H9 (cell line): ENCODE results near the gene FAM216A. TPM values are rescaled to one million over a fixed set of nuclear protein-coding genes. Genes with fewer than 3 reads are reported as not detected.
"Not testable (repeated sequence)": the region's sequence is repeated elsewhere in the genome, so short reads cannot be mapped to it uniquely, and the experiment has no call there.

Experiments used
- DNase-seq: peaks from one replicate; pipeline ENCODE4 v3.0.0-alpha.2; 2017
- H2AFZ ChIP-seq: one replicate; pipeline ENCODE4 v1.6.1; 2013; ENCODE audit warnings: mild to moderate bottlenecking, low read length, control low read depth, moderate library complexity
- H2AK5ac ChIP-seq: 2 replicates; pipeline ENCODE4 v1.6.1; 2013; ENCODE audit warnings: low read length, control low read depth, mixed read lengths; ENCODE audit not compliant: insufficient read length
- H2BK120ac ChIP-seq: one replicate; pipeline ENCODE4 v1.6.1; 2013; ENCODE audit warnings: low read depth, mild to moderate bottlenecking, low read length, control low read depth, inconsistent platforms; ENCODE audit not compliant: poor library complexity, severe bottlenecking
- H2BK12ac ChIP-seq: 2 replicates; pipeline ENCODE4 v1.6.1; 2013; ENCODE audit warnings: low read length, control low read depth, mixed read lengths, low read depth; ENCODE audit not compliant: insufficient read length
- H2BK15ac ChIP-seq: 2 replicates; pipeline ENCODE4 v1.6.1; 2013; ENCODE audit warnings: low read depth, low read length, control low read depth
- H2BK20ac ChIP-seq: one replicate; pipeline ENCODE4 v1.6.1; 2013; ENCODE audit warnings: low read depth, mild to moderate bottlenecking, low read length, control low read depth, inconsistent platforms; ENCODE audit not compliant: poor library complexity, severe bottlenecking
- H2BK5ac ChIP-seq: 2 replicates; pipeline ENCODE4 v1.6.1; 2013; ENCODE audit warnings: low read length, control low read depth, mixed read lengths; ENCODE audit not compliant: insufficient read length
- H3K14ac ChIP-seq: 2 replicates; pipeline ENCODE4 v1.6.1; 2013; ENCODE audit warnings: low read length, control low read depth; ENCODE audit not compliant: insufficient read depth
- H3K18ac ChIP-seq: 2 replicates; pipeline ENCODE4 v1.6.1; 2013; ENCODE audit warnings: low read depth, mild to moderate bottlenecking, mixed read lengths, low read length, control low read depth; ENCODE audit not compliant: insufficient read length
- H3K23ac ChIP-seq: 2 replicates; pipeline ENCODE4 v1.6.1; 2013; ENCODE audit warnings: low read length, control low read depth, mixed read lengths, low read depth; ENCODE audit not compliant: insufficient read length
- H3K23me2 ChIP-seq: 2 replicates; pipeline ENCODE4 v1.6.1; 2013; ENCODE audit warnings: low read depth, mild to moderate bottlenecking, mixed read lengths, low read length, control low read depth; ENCODE audit not compliant: insufficient read length, poor library complexity, severe bottlenecking
- H3K27ac ChIP-seq: 2 replicates; pipeline ENCODE4 v1.5.1; 2013; ENCODE audit warnings: low read length, control low read depth, mixed read lengths, low read depth; ENCODE audit not compliant: insufficient read length
- H3K27me3 ChIP-seq: 2 replicates; pipeline ENCODE4 v1.6.1; 2013; ENCODE audit warnings: low read length, control low read depth, inconsistent platforms; ENCODE audit not compliant: insufficient read depth
- H3K4ac ChIP-seq: 2 replicates; pipeline ENCODE4 v1.6.1; 2013; ENCODE audit warnings: low read depth, mild to moderate bottlenecking, control low read depth, inconsistent platforms, low read length, moderate library complexity
- H3K4me1 ChIP-seq: 2 replicates; pipeline ENCODE4 v1.6.1; 2013; ENCODE audit warnings: low read length, control low read depth, inconsistent platforms; ENCODE audit not compliant: insufficient read depth
- H3K4me2 ChIP-seq: 2 replicates; pipeline ENCODE4 v1.6.1; 2013; ENCODE audit warnings: low read length, control low read depth, mixed read lengths; ENCODE audit not compliant: insufficient read length, insufficient read depth
- H3K56ac ChIP-seq: 2 replicates; pipeline ENCODE4 v1.6.1; 2013; ENCODE audit warnings: low read depth, mild to moderate bottlenecking, mixed read lengths, low read length, control low read depth; ENCODE audit not compliant: insufficient read length
- H3K79me1 ChIP-seq: 2 replicates; pipeline ENCODE4 v1.6.1; 2013; ENCODE audit warnings: low read depth, mild to moderate bottlenecking, moderate library complexity, low read length, control low read depth, inconsistent platforms; ENCODE audit not compliant: insufficient read depth, poor library complexity, severe bottlenecking
- H3K79me2 ChIP-seq: 2 replicates; pipeline ENCODE4 v1.6.1; 2013; ENCODE audit warnings: low read length, control low read depth, inconsistent platforms; ENCODE audit not compliant: insufficient read depth
- H3K9ac ChIP-seq: 2 replicates; pipeline ENCODE4 v1.6.1; 2013; ENCODE audit warnings: low read length, control low read depth, mixed read lengths; ENCODE audit not compliant: insufficient read length; ENCODE audit errors: extremely low read depth
- H3K9me3 ChIP-seq: one replicate; pipeline ENCODE4 v1.6.1; 2013; ENCODE audit warnings: low read depth, low read length, inconsistent platforms; ENCODE audit not compliant: control insufficient read depth
- H3T11ph ChIP-seq: one replicate; pipeline ENCODE4 v1.6.1; 2013; ENCODE audit warnings: mild to moderate bottlenecking, low read length, control low read depth, inconsistent platforms
- H4K20me1 ChIP-seq: one replicate; pipeline ENCODE4 v1.6.1; 2013; ENCODE audit not compliant: control insufficient read depth, insufficient read length, insufficient read depth
- H4K5ac ChIP-seq: 2 replicates; pipeline ENCODE4 v1.6.1; 2013; ENCODE audit warnings: low read depth, mild to moderate bottlenecking, mixed read lengths, low read length, control low read depth; ENCODE audit not compliant: insufficient read length
- H4K8ac ChIP-seq: replicated peaks from 2 replicates; pipeline ENCODE4 v1.6.1; 2013; ENCODE audit warnings: low read length, control low read depth, mixed read lengths, low read depth; ENCODE audit not compliant: insufficient read length
- H4K91ac ChIP-seq: 2 replicates; pipeline ENCODE4 v1.6.1; 2013; ENCODE audit warnings: low read depth, mild to moderate bottlenecking, moderate library complexity, mixed read lengths, low read length, control low read depth; ENCODE audit not compliant: insufficient read length
- H3K27ac Mint-ChIP-seq, 3 experiments: 2 replicates in 2 of 3; 3 replicates in 1 of 3; pipeline ENCODE4 v1.8.0; 2020 to 2021; ENCODE audit warnings: mixed read lengths in 3 of 3, mild to moderate bottlenecking in 1 of 3, moderate library complexity in 1 of 3
- H3K27me3 Mint-ChIP-seq: 2 replicates; pipeline ENCODE4 v1.8.0; 2021; ENCODE audit warnings: low read depth, mild to moderate bottlenecking, moderate library complexity, mixed read lengths
- H3K36me3 Mint-ChIP-seq, 3 experiments: 2 replicates in 2 of 3; 3 replicates in 1 of 3; pipeline ENCODE4 v1.8.0; 2020 to 2021; ENCODE audit warnings: low read depth in 3 of 3, mixed read lengths in 3 of 3; ENCODE audit not compliant: insufficient read depth in 1 of 3
- H3K4me1 Mint-ChIP-seq, 2 experiments: 2 replicates each; pipeline ENCODE4 v1.8.0; 2020; ENCODE audit warnings: mixed read lengths in 2 of 2
- H3K4me3 Mint-ChIP-seq, 2 experiments: 2 replicates in 1 of 2; 3 replicates in 1 of 2; pipeline ENCODE4 v1.8.0; 2020 to 2021; ENCODE audit warnings: mild to moderate bottlenecking in 2 of 2, mixed read lengths in 2 of 2, moderate library complexity in 1 of 2
- H3K9me3 Mint-ChIP-seq, 2 experiments: 2 replicates in 1 of 2; 3 replicates in 1 of 2; pipeline ENCODE4 v1.8.0; 2020; ENCODE audit warnings: mild to moderate bottlenecking in 2 of 2, mixed read lengths in 2 of 2, moderate library complexity in 1 of 2
- WGBS: extraction: QIAGEN DNeasy Blood & Tissue Kit; methylation state at CpG from one replicate; pipeline ENCODE4 v1.1.7; 2013; ENCODE audit warnings: missing lambda C conversion rate, low lambda C conversion rate, mixed read lengths; ENCODE audit not compliant: insufficient read length; ENCODE audit errors: extremely low coverage; 5-methylcytosine and 5-hydroxymethylcytosine counted together
- total RNA-seq: library from RNA; stranded (reverse); gene quantifications from 2 replicates; pipeline ENCODE4 v1.2.1, GENCODE V29; 2021
- TF ChIP-seq, protein P1 (sequence below): fragments of 200-600 bp; sonication (generic); conservative IDR thresholded peaks from 3 replicates; pipeline ENCODE4 v1.8.0; 2021; ENCODE audit warnings: antibody characterized with exemption, mild to moderate bottlenecking

Gene FAM216A
- total RNA-seq, 1 experiment from 2014 or later = 18.1 TPM

DNA sequence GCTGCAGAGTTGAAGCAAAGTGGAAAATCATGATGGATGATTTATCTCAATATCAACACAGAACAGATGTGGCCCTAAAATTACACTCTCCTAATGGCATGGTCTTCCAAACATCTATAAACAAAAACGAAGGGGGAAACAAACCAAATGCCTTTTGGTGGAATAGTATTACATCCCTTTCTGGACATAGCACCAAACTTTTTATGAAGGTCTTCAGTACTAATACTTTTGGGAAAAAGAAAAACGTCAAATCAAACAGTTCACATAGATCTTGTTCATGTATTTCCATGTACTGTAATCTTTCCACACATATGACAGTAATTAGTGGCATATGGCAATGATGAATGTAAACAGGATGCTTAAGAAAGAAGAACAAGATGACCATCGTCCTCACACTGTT is 42.2 kb upstream of the FAM216A start:
- no peak overlapping the region for H3K9ac ChIP-seq
- no CpG with 5 or more reads among the region's 3 CpGs for WGBS

DNA sequence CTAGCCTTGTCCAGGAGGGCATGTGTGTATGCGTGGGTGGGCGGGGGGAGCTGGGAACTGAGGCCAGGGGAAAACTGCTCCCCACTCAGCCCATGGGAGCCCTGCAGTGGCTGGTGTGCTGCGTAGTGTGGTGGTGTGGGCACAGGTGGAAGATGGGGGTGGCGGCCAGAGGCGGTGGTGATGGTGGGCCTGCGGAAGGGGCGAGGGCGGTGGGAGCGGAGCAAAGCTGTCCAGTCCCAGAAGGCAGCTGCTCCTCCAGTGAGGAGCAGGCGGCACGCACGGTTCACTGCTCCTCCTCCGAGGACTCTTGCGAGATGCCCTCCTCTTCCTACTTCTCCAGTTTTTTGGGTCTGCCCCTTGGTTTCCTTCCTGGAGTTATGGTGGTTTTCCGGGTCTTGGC is 39.0 kb upstream of the FAM216A start:
- H3K4ac ChIP-seq, H2BK20ac ChIP-seq, H2BK5ac ChIP-seq, H3K23me2 ChIP-seq, H3K27me3 Mint-ChIP-seq, H3K27me3 ChIP-seq, H2BK12ac ChIP-seq, H3K9ac ChIP-seq, H3K23ac ChIP-seq, H3K79me2 ChIP-seq, H3K4me1 Mint-ChIP-seq, H2AK5ac ChIP-seq, H2BK120ac ChIP-seq, H3K56ac ChIP-seq, H3T11ph ChIP-seq, H3K9me3 ChIP-seq, H4K5ac ChIP-seq, H3K14ac ChIP-seq, H3K36me3 Mint-ChIP-seq, H3K9me3 Mint-ChIP-seq, H3K18ac ChIP-seq, H3K4me2 ChIP-seq, H3K4me1 ChIP-seq, H2BK15ac ChIP-seq, H4K91ac ChIP-seq, DNase-seq, H4K20me1 ChIP-seq, H3K27ac ChIP-seq, H4K8ac ChIP-seq, H3K79me1 ChIP-seq, H2AFZ ChIP-seq, H3K4me3 Mint-ChIP-seq: not testable (repeated sequence)
- peak overlapping the region in 1 of 3 experiments; percentile 76; a peak in 1 of 7 replicates for H3K27ac Mint-ChIP-seq
- no CpG with 5 or more reads among the region's 15 CpGs for WGBS

More for the DNA sequence above, 42.2 kb upstream of the FAM216A start:
- Histone ChIP-seq H3K27me3 (no peaks in the 10 kb centered on the region), H4K8ac (no peak overlapping the region), H3K14ac (no peak overlapping the region), H3K23me2 (no peaks in the 10 kb centered on the region), H4K5ac (no peak overlapping the region), H2BK15ac (no peak overlapping the region), H4K20me1 (no peaks in the 10 kb centered on the region), H2BK12ac (no peak overlapping the region), H2AK5ac (no peak overlapping the region), H3K18ac (no peak overlapping the region), H3K79me1 (no peaks in the 10 kb centered on the region), H2BK120ac (no peak overlapping the region), H3K56ac (no peak overlapping the region), H3K23ac (no peak overlapping the region), H2AFZ (no peak overlapping the region), H2BK5ac (no peak overlapping the region), H3K27ac (no peak overlapping the region), H2BK20ac (no peak overlapping the region), H3K4ac (no peak overlapping the region), H3T11ph (no peak overlapping the region), H3K9me3 (no peaks in the 10 kb centered on the region), H3K4me1 (peaks cover 6% of the 10 kb centered on the region; the same call in 1 of the 2 replicates), H3K4me2 (no peak overlapping the region), H3K79me2 (no peaks in the 10 kb centered on the region), H4K91ac (no peak overlapping the region)
- H3K27ac Mint-ChIP-seq = no peak overlapping the region
- DNase-seq = no peak
- TF ChIP-seq, protein P1, sequence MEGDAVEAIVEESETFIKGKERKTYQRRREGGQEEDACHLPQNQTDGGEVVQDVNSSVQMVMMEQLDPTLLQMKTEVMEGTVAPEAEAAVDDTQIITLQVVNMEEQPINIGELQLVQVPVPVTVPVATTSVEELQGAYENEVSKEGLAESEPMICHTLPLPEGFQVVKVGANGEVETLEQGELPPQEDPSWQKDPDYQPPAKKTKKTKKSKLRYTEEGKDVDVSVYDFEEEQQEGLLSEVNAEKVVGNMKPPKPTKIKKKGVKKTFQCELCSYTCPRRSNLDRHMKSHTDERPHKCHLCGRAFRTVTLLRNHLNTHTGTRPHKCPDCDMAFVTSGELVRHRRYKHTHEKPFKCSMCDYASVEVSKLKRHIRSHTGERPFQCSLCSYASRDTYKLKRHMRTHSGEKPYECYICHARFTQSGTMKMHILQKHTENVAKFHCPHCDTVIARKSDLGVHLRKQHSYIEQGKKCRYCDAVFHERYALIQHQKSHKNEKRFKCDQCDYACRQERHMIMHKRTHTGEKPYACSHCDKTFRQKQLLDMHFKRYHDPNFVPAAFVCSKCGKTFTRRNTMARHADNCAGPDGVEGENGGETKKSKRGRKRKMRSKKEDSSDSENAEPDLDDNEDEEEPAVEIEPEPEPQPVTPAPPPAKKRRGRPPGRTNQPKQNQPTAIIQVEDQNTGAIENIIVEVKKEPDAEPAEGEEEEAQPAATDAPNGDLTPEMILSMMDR = no peak
- H3K4me3 Mint-ChIP-seq = no peak overlapping the region
- H3K9me3 Mint-ChIP-seq = no peaks in the 10 kb centered on the region; a peak in 1 of 5 replicates
- no peaks in the 10 kb centered on the region for H3K27me3 Mint-ChIP-seq
- H3K4me1 Mint-ChIP-seq = peaks cover 6 to 14% of the 10 kb centered on the region in 2 experiments
- no peaks in the 10 kb centered on the region for H3K36me3 Mint-ChIP-seq
